Trophoblast cell (in vitro differentiated cells and primary cell): Measurements from ENCODE around the gene IMPDH2.

ENCODE experiments used
- DNase-seq, 2 donors: peaks; one replicate each; pipeline ENCODE4 v3.0.0-alpha.2; 2016
- H2AFZ ChIP-seq: 2 replicates; pipeline ENCODE4 v1.6.1; 2013; ENCODE audit warnings: low read length, moderate library complexity, mild to moderate bottlenecking; ENCODE audit not compliant: insufficient read depth, poor library complexity
- H2AK5ac ChIP-seq: 2 replicates; pipeline ENCODE4 v1.6.1; 2013; ENCODE audit warnings: mild to moderate bottlenecking, low read length
- H2BK120ac ChIP-seq: 2 replicates; pipeline ENCODE4 v1.6.1; 2013; ENCODE audit warnings: low read length, mild to moderate bottlenecking, moderate library complexity; ENCODE audit not compliant: insufficient read depth, poor library complexity
- H2BK12ac ChIP-seq: 2 replicates; pipeline ENCODE4 v1.6.1; 2013; ENCODE audit warnings: mild to moderate bottlenecking, low read length, moderate library complexity
- H2BK5ac ChIP-seq: 2 replicates; pipeline ENCODE4 v1.6.1; 2013; ENCODE audit warnings: low read length, low read depth, moderate library complexity, mild to moderate bottlenecking; ENCODE audit not compliant: poor library complexity
- H3K14ac ChIP-seq: 2 replicates; pipeline ENCODE4 v1.6.1; 2013; ENCODE audit warnings: mild to moderate bottlenecking, low read length
- H3K18ac ChIP-seq: 2 replicates; pipeline ENCODE4 v1.6.1; 2013; ENCODE audit warnings: mild to moderate bottlenecking, low read length
- H3K23ac ChIP-seq: 2 replicates; pipeline ENCODE4 v1.6.1; 2013; ENCODE audit warnings: low read length
- H3K27ac ChIP-seq: 2 replicates; pipeline ENCODE4 v1.5.1; 2013; ENCODE audit warnings: low read depth, mild to moderate bottlenecking, inconsistent platforms, low read length, moderate library complexity
- H3K27me3 ChIP-seq: 2 replicates; pipeline ENCODE4 v1.6.1; 2013; ENCODE audit warnings: inconsistent platforms, mild to moderate bottlenecking, low read length, moderate library complexity; ENCODE audit not compliant: insufficient read depth
- H3K36me3 ChIP-seq, 2 experiments: 1 replicate in 1 of 2; 2 replicates in 1 of 2; pipeline ENCODE4 v1.6.1; 2013; ENCODE audit warnings: low read length in 2 of 2, mild to moderate bottlenecking in 2 of 2, moderate library complexity in 1 of 2; ENCODE audit not compliant: insufficient read depth in 2 of 2, control insufficient read depth in 1 of 2
- H3K4ac ChIP-seq: 2 replicates; pipeline ENCODE4 v1.6.1; 2013; ENCODE audit warnings: low read depth, mild to moderate bottlenecking, low read length, moderate library complexity
- H3K4me1 ChIP-seq, 2 experiments: 1 replicate in 1 of 2; 2 replicates in 1 of 2; pipeline ENCODE4 v1.6.1; 2013; ENCODE audit warnings: low read length in 2 of 2, mild to moderate bottlenecking in 2 of 2, moderate library complexity in 1 of 2; ENCODE audit not compliant: insufficient read depth in 2 of 2, control insufficient read depth in 1 of 2
- H3K4me2 ChIP-seq: 2 replicates; pipeline ENCODE4 v1.6.1; 2013; ENCODE audit warnings: inconsistent platforms, mild to moderate bottlenecking, low read length, moderate library complexity
- H3K4me3 ChIP-seq: 2 replicates; pipeline ENCODE4 v1.5.1; 2013; ENCODE audit warnings: mild to moderate bottlenecking, low read depth, low read length, inconsistent platforms
- H3K79me1 ChIP-seq: one replicate; pipeline ENCODE4 v1.6.1; 2013; ENCODE audit warnings: low read length
- H3K79me2 ChIP-seq: 2 replicates; pipeline ENCODE4 v1.6.1; 2013; ENCODE audit warnings: low read length, mild to moderate bottlenecking; ENCODE audit not compliant: control insufficient read depth, insufficient read depth, poor library complexity
- H3K9ac ChIP-seq: 2 replicates; pipeline ENCODE4 v1.6.1; 2013; ENCODE audit warnings: mild to moderate bottlenecking, low read length
- H3K9me3 ChIP-seq: 2 replicates; pipeline ENCODE4 v1.6.1; 2013; ENCODE audit warnings: low read depth, mild to moderate bottlenecking, control low read depth, inconsistent platforms, low read length; ENCODE audit not compliant: insufficient read depth
- H4K12ac ChIP-seq: 2 replicates; pipeline ENCODE4 v1.6.1; 2013; ENCODE audit warnings: low read depth, mild to moderate bottlenecking, low read length, moderate library complexity
- H4K8ac ChIP-seq: 2 replicates; pipeline ENCODE4 v1.6.1; 2013; ENCODE audit warnings: low read depth, mild to moderate bottlenecking, low read length, moderate library complexity
- H4K91ac ChIP-seq: one replicate; pipeline ENCODE4 v1.6.1; 2013; ENCODE audit warnings: low read depth, mild to moderate bottlenecking, low read length, moderate library complexity
- WGBS: extraction: QIAGEN DNeasy Blood & Tissue Kit; methylation state at CpG from one replicate; pipeline ENCODE4 v1.1.7; 2013; ENCODE audit warnings: missing lambda C conversion rate; ENCODE audit not compliant: insufficient read length, insufficient coverage; ENCODE audit errors: extremely low coverage; 5-methylcytosine and 5-hydroxymethylcytosine counted together

Gene IMPDH2

GRCh38 chr3:49021813-49022687, 7.1 kb downstream of the IMPDH2 start, which contains the start of gene NDUFAF3:
Gene NDUFAF3, plus strand, starts transcription at chr3:49022121. Its CDS starts 24 bp downstream, at chr3:49022145.
- Histone ChIP-seq H2AFZ (peak within 1 kb of the TSS; percentile 80), H3K4me1 (peaks cover 14 to 23% of the 10 kb centered on the region in 2 experiments), H4K12ac (peak within 1 kb of the TSS; percentile 88), H4K8ac (peak within 1 kb of the TSS; percentile 97), H3K27ac (peak within 1 kb of the TSS; percentile 99), H3K9me3 (peaks cover 4% of the 10 kb centered on the region), H2BK12ac (peak within 1 kb of the TSS; percentile 12), H3K27me3 (no peaks in the 10 kb centered on the region), H3K4ac (peak within 1 kb of the TSS; percentile 84), H3K9ac (peak within 1 kb of the TSS; percentile 95), H2BK5ac (peak within 1 kb of the TSS; percentile 95), H3K4me2 (peak within 1 kb of the TSS; percentile 96), H3K18ac (peak within 1 kb of the TSS; percentile 97), H3K79me1 (peaks cover 27% of the 10 kb centered on the region), H2AK5ac (peak within 1 kb of the TSS; percentile 78), H3K36me3 (peaks cover 33 to 42% of the 10 kb centered on the region in 2 experiments), H3K4me3 (peak within 1 kb of the TSS; percentile 89), H3K14ac (peak within 1 kb of the TSS; percentile 92), H4K91ac (peak within 1 kb of the TSS; percentile 94), H3K79me2 (peaks cover 21% of the 10 kb centered on the region), H2BK120ac (peak within 1 kb of the TSS; percentile 81), H3K23ac (no peak within 1 kb of the TSS)
- peak; percentile 98 to 99 for DNase-seq
- no CpG with 5 or more reads among the region's 83 CpGs for WGBS

GRCh38 chr3:49021213-49021812, 7.9 kb downstream of the IMPDH2 start:
- Histone ChIP-seq H4K12ac (peak overlapping the region; percentile 76), H3K79me1 (peaks cover 27% of the 10 kb centered on the region), H3K4me1 (peaks cover 14 to 24% of the 10 kb centered on the region in 2 experiments), H2BK120ac (peak overlapping the region; percentile 75), H3K4me2 (peak overlapping the region; percentile 96), H3K18ac (peak overlapping the region; percentile 76), H2AK5ac (peak overlapping the region; percentile 70), H3K36me3 (peaks cover 33 to 45% of the 10 kb centered on the region in 2 experiments), H3K27me3 (no peaks in the 10 kb centered on the region), H3K23ac (no peak overlapping the region), H4K91ac (peak overlapping the region; percentile 94), H3K4me3 (peak overlapping the region; percentile 89), H2BK12ac (no peak overlapping the region), H3K27ac (peak overlapping the region; percentile 99), H3K79me2 (peaks cover 21% of the 10 kb centered on the region), H2BK5ac (peak overlapping the region; percentile 95), H4K8ac (peak overlapping the region; percentile 97), H2AFZ (peak overlapping the region; percentile 57), H3K9ac (peak overlapping the region; percentile 90), H3K14ac (peak overlapping the region; percentile 86), H3K9me3 (peaks cover 4% of the 10 kb centered on the region), H3K4ac (peak overlapping the region; percentile 37)
- no CpG with 5 or more reads among the region's 60 CpGs for WGBS
- peak; percentile 98 to 100 for DNase-seq

- Histone ChIP-seq H4K12ac (peak overlapping the region; percentile 76), H3K14ac (peak overlapping the region; percentile 86), H3K9me3 (peaks cover 3% of the 10 kb centered on the region), H2AK5ac (peak overlapping the region; percentile 70), H3K9ac (peak overlapping the region; percentile 90), H3K4me2 (peak overlapping the region; percentile 78), H3K27me3 (no peaks in the 10 kb centered on the region), H3K79me1 (peaks cover 27% of the 10 kb centered on the region), H2BK120ac (peak overlapping the region; percentile 39), H3K79me2 (peaks cover 21% of the 10 kb centered on the region), H3K4ac (peak overlapping the region; percentile 37), H3K23ac (peak overlapping the region; percentile 35), H2AFZ (peak overlapping the region; percentile 26), H2BK12ac (peak overlapping the region; percentile 6), H3K4me3 (peak overlapping the region; percentile 74), H2BK5ac (peak overlapping the region; percentile 60), H3K27ac (peak overlapping the region; percentile 49), H4K8ac (peak overlapping the region; percentile 60), H4K91ac (peak overlapping the region; percentile 90), H3K18ac (peak overlapping the region; percentile 76), H3K36me3 (peaks cover 33 to 45% of the 10 kb centered on the region in 2 experiments), H3K4me1 (peaks cover 14 to 24% of the 10 kb centered on the region in 2 experiments)
- no CpG with 5 or more reads among the region's 51 CpGs for WGBS
- DNase-seq: peak; percentile 48 to 65
Observed at GRCh38 chr3:49020330-49021212, 8.6 kb downstream of the IMPDH2 start.

GRCh38 chr3:49019941-49020329, 9.3 kb downstream of the IMPDH2 start:
- H4K91ac ChIP-seq: no peak overlapping the region
- H2BK120ac ChIP-seq: no peak overlapping the region
- no peak overlapping the region for H2AK5ac ChIP-seq
- no peak overlapping the region for H4K12ac ChIP-seq
- H3K4me3 ChIP-seq: peak overlapping the region; percentile 74
- no peak overlapping the region for H3K23ac ChIP-seq
- H3K4me2 ChIP-seq: peak overlapping the region; percentile 78
- H3K36me3 ChIP-seq: peaks cover 33 to 45% of the 10 kb centered on the region in 2 experiments
- H4K8ac ChIP-seq: no peak overlapping the region
- peaks cover 21% of the 10 kb centered on the region for H3K79me2 ChIP-seq
- H3K4ac ChIP-seq: peak overlapping the region; percentile 37
- H3K79me1 ChIP-seq: peaks cover 27% of the 10 kb centered on the region
- H3K9me3 ChIP-seq: peaks cover 3% of the 10 kb centered on the region
- no peak overlapping the region for H2BK12ac ChIP-seq
- H3K27me3 ChIP-seq: no peaks in the 10 kb centered on the region
- no peak overlapping the region for H2BK5ac ChIP-seq
- DNase-seq: peak in 1 of 2 donors; percentile 31
- no peak overlapping the region for H2AFZ ChIP-seq
- no peak overlapping the region for H3K18ac ChIP-seq
- H3K14ac ChIP-seq: no peak overlapping the region
- no CpG with 5 or more reads among the region's 12 CpGs for WGBS
- peaks cover 14 to 24% of the 10 kb centered on the region in 2 experiments for H3K4me1 ChIP-seq
- H3K9ac ChIP-seq: peak overlapping the region; percentile 90
- H3K27ac ChIP-seq: no peak overlapping the region
